AG08395 (cell line): ENCODE measurements around the gene GRIK4.
A peak's percentile ranks its signal among the peaks of the same experiment; 100 is the strongest.

Source experiments
- DNase-seq: peaks from one replicate; pipeline ENCODE4 v3.0.0; 2012; ENCODE audit warnings: mixed read lengths, low spot score

GRIK4 gene

GRCh38 chr11:120668537-120668936 is 157.0 kb downstream of the GRIK4 start:
- no peak for DNase-seq

- DNase-seq, result no peak
Observed at GRCh38 chr11:120674542-120674941, 163.0 kb downstream of the GRIK4 start.

GRCh38 chr11:120675171-120675570 is 163.6 kb downstream of the GRIK4 start:
- no peak for DNase-seq

GRCh38 chr11:120676991-120677390 is 165.4 kb downstream of the GRIK4 start:
- no peak for DNase-seq

GRCh38 chr11:120680322-120680721 is 168.8 kb downstream of the GRIK4 start:
- DNase-seq, result no peak

- DNase-seq, result no peak
Observed at GRCh38 chr11:120681434-120682331, 170.1 kb downstream of the GRIK4 start.

- DNase-seq, result no peak
Observed at GRCh38 chr11:120682332-120682649, 170.7 kb downstream of the GRIK4 start.

- peak; percentile 70 for DNase-seq
Observed at GRCh38 chr11:120682866-120683265, 171.3 kb downstream of the GRIK4 start.

GRCh38 chr11:120686516-120686915 is 175.0 kb downstream of the GRIK4 start:
- no peak for DNase-seq

GRCh38 chr11:120688163-120688562 is 176.6 kb downstream of the GRIK4 start:
- no peak for DNase-seq

GRCh38 chr11:120689596-120690275 is 178.2 kb downstream of the GRIK4 start:
- DNase-seq, result no peak

GRCh38 chr11:120690406-120690805 is 178.9 kb downstream of the GRIK4 start:
- no peak for DNase-seq

- DNase-seq, result no peak
Observed at GRCh38 chr11:120694726-120695125, 183.2 kb downstream of the GRIK4 start.

GRCh38 chr11:120695426-120695825 is 183.9 kb downstream of the GRIK4 start:
- DNase-seq, result no peak

- no peak for DNase-seq
Observed at GRCh38 chr11:120695939-120696338, 184.4 kb downstream of the GRIK4 start.

GRCh38 chr11:120696597-120697218 is 185.2 kb downstream of the GRIK4 start:
- no peak for DNase-seq

- DNase-seq, result no peak
Observed at GRCh38 chr11:120698918-120699317, 187.4 kb downstream of the GRIK4 start.

- DNase-seq, result no peak
Observed at GRCh38 chr11:120702656-120703055, 191.1 kb downstream of the GRIK4 start.

GRCh38 chr11:120703358-120704152 is 192.0 kb downstream of the GRIK4 start:
- DNase-seq, result no peak

GRCh38 chr11:120704256-120704750 is 192.8 kb downstream of the GRIK4 start:
- no peak for DNase-seq

- no peak for DNase-seq
Observed at GRCh38 chr11:120706257-120706656, 194.7 kb downstream of the GRIK4 start.

GRCh38 chr11:120707098-120707497 is 195.6 kb downstream of the GRIK4 start:
- no peak for DNase-seq
